Caco-2 (cell line): ENCODE measurements around the gene SUPT20HL1. TPM values are rescaled to one million over a fixed set of nuclear protein-coding genes. Genes with fewer than 3 reads are reported as not detected.

Experiments
- BruUV-seq: library from RNA; stranded (reverse); fragments of 400-500 nt; replicated peaks from 2 replicates; lab custom pipeline; 2021; lab: Mats Ljungman, UMichigan
- CTCF ChIA-PET: fragments of 300-600 bp; sonication (Branson Sonifier 250); formaldehyde crosslinking; loops from one replicate; lab custom pipeline; 2022; ENCODE audit warnings: antibody characterized with exemption; lab: Charles Lee
- POLR2A ChIA-PET: fragments of 300-600 bp; sonication (Branson Sonifier 250); formaldehyde crosslinking; loops from one replicate; lab custom pipeline; 2022; ENCODE audit warnings: antibody characterized with exemption; lab: Charles Lee
- DNase-seq, 2 experiments: peaks; one replicate each; pipeline versions ENCODE4 v3.0.0 to v3.0.0-alpha.2; 2020 to 2022
- H3K27me3 ChIP-seq: replicated peaks from 2 replicates; pipeline ENCODE4 v1.6.0; 2011; ENCODE audit warnings: low read length; ENCODE audit not compliant: control insufficient read depth, insufficient read depth
- H3K36me3 ChIP-seq: 2 replicates; pipeline ENCODE4 v1.5.1; 2011; ENCODE audit warnings: low read length; ENCODE audit not compliant: control insufficient read depth, insufficient read depth
- H3K4me1 ChIP-seq: fragments of 250-450 bp; sonication (Bioruptor Pico); 2 replicates; pipeline ENCODE4 v1.5.1; 2020; ENCODE audit warnings: mild to moderate bottlenecking
- H3K4me3 ChIP-seq: 2 replicates; pipeline ENCODE4 v1.5.1; 2011; ENCODE audit warnings: low read depth, mild to moderate bottlenecking, control low read depth, low read length
- H3K9me3 ChIP-seq: fragments of 250-450 bp; sonication (Bioruptor Pico); 2 replicates; pipeline ENCODE4 v1.5.1; 2020; ENCODE audit warnings: mild to moderate bottlenecking, moderate library complexity
- H3K27ac Mint-ChIP-seq: one replicate; pipeline ENCODE4 v1.8.0; 2022; ENCODE audit warnings: mixed read lengths; ENCODE audit not compliant: unreplicated experiment
- H3K27me3 Mint-ChIP-seq: one replicate; pipeline ENCODE4 v1.8.0; 2022; ENCODE audit warnings: mixed read lengths; ENCODE audit not compliant: insufficient read depth, unreplicated experiment
- H3K36me3 Mint-ChIP-seq: one replicate; pipeline ENCODE4 v1.8.0; 2022; ENCODE audit warnings: mild to moderate bottlenecking, mixed read lengths; ENCODE audit not compliant: insufficient read depth, unreplicated experiment
- H3K4me1 Mint-ChIP-seq: one replicate; pipeline ENCODE4 v1.8.0; 2022; ENCODE audit warnings: low read depth, mixed read lengths; ENCODE audit not compliant: unreplicated experiment
- H3K4me3 Mint-ChIP-seq: one replicate; pipeline ENCODE4 v1.8.0; 2022; ENCODE audit warnings: mild to moderate bottlenecking, moderate library complexity, mixed read lengths; ENCODE audit not compliant: unreplicated experiment
- H3K9me3 Mint-ChIP-seq: one replicate; pipeline ENCODE4 v1.8.0; 2022; ENCODE audit warnings: mixed read lengths; ENCODE audit not compliant: unreplicated experiment
- CTCF ChIP-seq, 2 experiments: fragments of 200-600 bp in 1 of 2; IDR thresholded peaks; 1 replicate in 1 of 2; 2 replicates in 1 of 2; pipeline versions ENCODE4 v1.5.1 to v1.8.0; 2011 to 2022; ENCODE audit warnings: antibody characterized with exemption in 1 of 2, control low read depth in 1 of 2, inconsistent platforms in 1 of 2, low read depth in 1 of 2, low read length in 1 of 2, mild to moderate bottlenecking in 1 of 2, moderate library complexity in 1 of 2; ENCODE audit not compliant: insufficient read depth in 1 of 2, severe bottlenecking in 1 of 2, unreplicated experiment in 1 of 2
- intact Hi-C: fragments of 100-400 bp; cut with micrococcal nuclease; formaldehyde crosslinking; loops from one replicate; pipeline ENCODE4 v1.10.0; 2022; ENCODE audit not compliant: unreplicated experiment
- total RNA-seq: library from RNA; stranded (reverse); gene quantifications from 2 replicates; pipeline ENCODE4 v1.2.3, GENCODE V29; 2022

Gene SUPT20HL1
- total RNA-seq, 1 experiment from 2014 or later: not detected

DNA sequence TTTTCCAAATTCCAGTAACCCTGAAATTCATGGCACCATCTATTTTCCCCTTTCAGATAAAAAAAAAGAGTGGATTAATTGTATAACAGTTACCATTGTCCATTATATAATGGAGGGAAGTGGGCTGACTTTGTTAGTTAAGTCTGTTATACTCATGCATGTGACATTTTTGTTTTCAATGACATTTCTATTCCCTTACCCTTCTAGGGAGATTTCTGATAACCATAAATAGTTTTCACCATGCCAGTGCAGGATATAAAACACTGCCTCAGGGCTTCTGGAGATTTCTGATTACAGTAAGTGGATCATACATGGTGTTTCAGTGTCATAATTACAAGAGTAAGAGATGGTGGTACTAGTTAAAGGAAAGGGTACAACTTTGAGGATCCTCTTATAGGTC lies 45.5 kb downstream of the SUPT20HL1 start:
- intact Hi-C loops: no loop called here
- H3K4me3 ChIP-seq: no peak overlapping the region
- no peaks in the 10 kb centered on the region for H3K4me1 ChIP-seq
- no peak overlapping the region for H3K4me3 Mint-ChIP-seq
- H3K27ac Mint-ChIP-seq: no peak overlapping the region
- no peak for TF ChIP-seq CTCF (IDR thresholded peaks at IDR 0.05; ENCODE audit: insufficient read depth in 1 of 2, low read depth in 1 of 2, low read length in 1 of 2, severe bottlenecking in 1 of 2, unreplicated experiment in 1 of 2)
- ChIA-PET POLR2A (no interaction called here), CTCF (no interaction called here)
- no peaks in the 10 kb centered on the region for H3K9me3 Mint-ChIP-seq
- H3K4me1 Mint-ChIP-seq: no peaks in the 10 kb centered on the region
- H3K36me3 ChIP-seq: no peaks in the 10 kb centered on the region
- no peaks in the 10 kb centered on the region for H3K27me3 ChIP-seq
- no peak for DNase-seq
- no TSS peak for BruUV-seq
- no peaks in the 10 kb centered on the region for H3K9me3 ChIP-seq
- peaks cover 3% of the 10 kb centered on the region for H3K27me3 Mint-ChIP-seq
- H3K36me3 Mint-ChIP-seq: no peaks in the 10 kb centered on the region

Other genes starting within 250 kb of the SUPT20HL1 start
- gene ZFX, start 210.9 kb upstream of the SUPT20HL1 start, total RNA-seq: 33.6 and 36.1 TPM in 2 replicates
- not detected in 2 replicates for gene SUPT20HL2, start 46.6 kb upstream of the SUPT20HL1 start, total RNA-seq
- gene PDK3, start 104.6 kb downstream of the SUPT20HL1 start, total RNA-seq: 4.0 and 4.9 TPM in 2 replicates